Measurements from ENCODE around the gene USP40. TPM values are rescaled to one million over a fixed set of nuclear protein-coding genes. Genes with fewer than 3 reads are reported as not detected.

USP40 gene
- total RNA-seq, 3 donors from 2014 or later (not counting 1 experiment from before 2014, with no cell fraction given) = 17.4 to 20.6 (median 19.4) TPM

DNA sequence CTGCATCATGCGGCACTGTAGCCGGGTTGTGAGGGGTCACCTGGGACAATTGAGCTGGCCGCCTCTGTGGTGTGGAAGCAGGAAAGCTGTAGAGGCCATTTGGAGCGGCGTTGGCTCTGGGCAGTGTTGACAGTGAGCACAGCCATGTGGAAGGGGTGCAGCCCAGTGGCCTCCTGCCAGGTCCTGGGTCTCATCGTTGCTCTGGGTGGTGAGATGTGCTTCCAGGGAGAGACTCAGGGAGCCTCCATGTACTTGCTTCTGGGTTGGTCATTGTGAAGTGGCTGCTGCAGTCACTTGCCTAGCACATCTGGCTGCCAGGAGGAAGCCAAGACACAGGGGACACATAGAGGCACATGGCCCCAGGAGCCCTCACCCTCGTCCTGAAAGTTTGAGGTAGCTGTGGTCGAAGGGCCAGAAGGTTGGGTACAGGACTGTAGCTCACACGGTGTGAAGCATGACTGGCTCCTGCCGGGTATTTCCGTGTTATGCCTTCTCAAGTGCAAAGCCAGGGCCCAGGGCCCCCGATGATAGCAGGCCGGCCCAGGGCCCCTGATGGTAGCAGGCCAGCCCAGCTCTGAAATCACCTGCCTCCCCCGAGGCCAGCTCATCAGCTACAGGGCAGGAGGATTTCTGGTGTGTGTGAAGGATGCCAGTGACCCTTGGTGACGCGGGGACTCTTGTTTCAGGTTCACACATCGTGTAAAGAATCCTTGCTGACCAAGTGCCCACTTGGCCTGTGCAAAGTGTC is 129.7 kb downstream of the USP40 start:
- no peak overlapping the region for H3K4me3 ChIP-seq (ENCODE audit: low read length)
- H3K9me3 Mint-ChIP-seq = no peaks in the 10 kb centered on the region
- H3K36me3 ChIP-seq (ENCODE audit: control insufficient read depth, insufficient read depth, low read length) = peaks cover 66% of the 10 kb centered on the region
- H3K27me3 ChIP-seq (ENCODE audit: control insufficient read depth, insufficient read depth, low read length) = no peaks in the 10 kb centered on the region
- ATAC-seq = no peak
- no peaks in the 10 kb centered on the region for H3K9me3 ChIP-seq (ENCODE audit: control insufficient read depth, insufficient read depth, low read length)
- H3K36me3 Mint-ChIP-seq = peaks cover 17% of the 10 kb centered on the region
- no peak for DNase-seq
- H3K4me3 Mint-ChIP-seq = no peak overlapping the region
- TF ChIP-seq, protein P1, sequence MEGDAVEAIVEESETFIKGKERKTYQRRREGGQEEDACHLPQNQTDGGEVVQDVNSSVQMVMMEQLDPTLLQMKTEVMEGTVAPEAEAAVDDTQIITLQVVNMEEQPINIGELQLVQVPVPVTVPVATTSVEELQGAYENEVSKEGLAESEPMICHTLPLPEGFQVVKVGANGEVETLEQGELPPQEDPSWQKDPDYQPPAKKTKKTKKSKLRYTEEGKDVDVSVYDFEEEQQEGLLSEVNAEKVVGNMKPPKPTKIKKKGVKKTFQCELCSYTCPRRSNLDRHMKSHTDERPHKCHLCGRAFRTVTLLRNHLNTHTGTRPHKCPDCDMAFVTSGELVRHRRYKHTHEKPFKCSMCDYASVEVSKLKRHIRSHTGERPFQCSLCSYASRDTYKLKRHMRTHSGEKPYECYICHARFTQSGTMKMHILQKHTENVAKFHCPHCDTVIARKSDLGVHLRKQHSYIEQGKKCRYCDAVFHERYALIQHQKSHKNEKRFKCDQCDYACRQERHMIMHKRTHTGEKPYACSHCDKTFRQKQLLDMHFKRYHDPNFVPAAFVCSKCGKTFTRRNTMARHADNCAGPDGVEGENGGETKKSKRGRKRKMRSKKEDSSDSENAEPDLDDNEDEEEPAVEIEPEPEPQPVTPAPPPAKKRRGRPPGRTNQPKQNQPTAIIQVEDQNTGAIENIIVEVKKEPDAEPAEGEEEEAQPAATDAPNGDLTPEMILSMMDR (IDR thresholded peaks at IDR 0.05) = no peak
- no peak overlapping the region for H3K27ac Mint-ChIP-seq
- H3K4me1 ChIP-seq (ENCODE audit: control insufficient read depth, insufficient read depth, low read length) = peaks cover 16% of the 10 kb centered on the region
- peaks cover 47 to 49% of the 10 kb centered on the region in 2 donors for H3K4me1 Mint-ChIP-seq
- WGBS (ENCODE audit: insufficient coverage) = 96% methylated on average over 17 of the region's 17 CpGs
- H3K27ac ChIP-seq (ENCODE audit: low read length) = no peak overlapping the region
- intact Hi-C loops (cut with micrococcal nuclease) = no loop called here
- H3K27me3 Mint-ChIP-seq (ENCODE audit: low read depth in 2 of 2) = no peaks in the 10 kb centered on the region

DNA sequence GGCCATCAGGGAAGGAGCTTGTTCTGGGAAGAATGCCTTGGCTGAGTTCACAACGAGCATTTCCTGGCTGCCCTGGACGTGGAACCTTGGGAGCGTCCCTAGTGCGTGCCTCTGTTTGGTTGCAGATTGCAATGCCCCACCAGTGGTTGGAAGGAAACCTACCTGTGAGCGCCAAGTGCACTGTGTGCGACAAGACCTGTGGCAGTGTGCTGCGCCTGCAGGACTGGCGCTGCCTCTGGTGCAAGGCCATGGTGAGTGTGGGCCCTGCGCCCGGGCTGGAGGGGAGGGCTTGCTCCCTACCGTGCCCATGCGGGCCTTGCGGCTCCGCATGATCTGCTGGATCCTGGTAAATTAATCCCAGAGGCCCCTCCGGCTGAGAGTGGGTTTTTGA is 130.4 kb downstream of the USP40 start:
- H3K4me3 ChIP-seq (ENCODE audit: low read length) = no peak overlapping the region
- no peak for ATAC-seq
- H3K36me3 ChIP-seq (ENCODE audit: control insufficient read depth, insufficient read depth, low read length) = peaks cover 63% of the 10 kb centered on the region
- intact Hi-C loops (cut with micrococcal nuclease) = no loop called here
- H3K4me1 ChIP-seq (ENCODE audit: control insufficient read depth, insufficient read depth, low read length) = peaks cover 16% of the 10 kb centered on the region
- peaks cover 51 to 52% of the 10 kb centered on the region in 2 donors for H3K4me1 Mint-ChIP-seq
- no peaks in the 10 kb centered on the region for H3K27me3 Mint-ChIP-seq (ENCODE audit: low read depth in 2 of 2)
- DNase-seq = no peak
- no peaks in the 10 kb centered on the region for H3K9me3 ChIP-seq (ENCODE audit: control insufficient read depth, insufficient read depth, low read length)
- H3K27ac Mint-ChIP-seq = no peak overlapping the region
- H3K27me3 ChIP-seq (ENCODE audit: control insufficient read depth, insufficient read depth, low read length) = no peaks in the 10 kb centered on the region
- TF ChIP-seq, protein P1 (IDR thresholded peaks at IDR 0.05) = no peak
- WGBS (ENCODE audit: insufficient coverage) = 97% methylated on average over 15 of the region's 15 CpGs
- H3K27ac ChIP-seq (ENCODE audit: low read length) = no peak overlapping the region
- H3K4me3 Mint-ChIP-seq = no peak overlapping the region
- H3K9me3 Mint-ChIP-seq = no peaks in the 10 kb centered on the region
- peaks cover 17% of the 10 kb centered on the region for H3K36me3 Mint-ChIP-seq

- Histone ChIP-seq H3K4me3 (ENCODE audit: low read length) (no peak overlapping the region), H3K9me3 (ENCODE audit: control insufficient read depth, insufficient read depth, low read length) (no peaks in the 10 kb centered on the region), H3K36me3 (ENCODE audit: control insufficient read depth, insufficient read depth, low read length) (peaks cover 61% of the 10 kb centered on the region), H3K4me1 (ENCODE audit: control insufficient read depth, insufficient read depth, low read length) (peaks cover 16% of the 10 kb centered on the region), H3K27me3 (ENCODE audit: control insufficient read depth, insufficient read depth, low read length) (no peaks in the 10 kb centered on the region), H3K27ac (ENCODE audit: low read length) (no peak overlapping the region)
- WGBS (ENCODE audit: insufficient coverage) = 93% methylated on average over 18 of the region's 18 CpGs
- H3K27me3 Mint-ChIP-seq (ENCODE audit: low read depth in 2 of 2) = no peaks in the 10 kb centered on the region
- ATAC-seq (no peak), DNase-seq (peak in 1 of 2 donors; percentile 3)
- peaks cover 17% of the 10 kb centered on the region for H3K36me3 Mint-ChIP-seq
- H3K4me3 Mint-ChIP-seq = no peak overlapping the region
- intact Hi-C loops (cut with micrococcal nuclease) = no loop called here
- H3K9me3 Mint-ChIP-seq = no peaks in the 10 kb centered on the region
- no peak overlapping the region for H3K27ac Mint-ChIP-seq
- TF ChIP-seq, protein P1 (IDR thresholded peaks at IDR 0.05) = no peak
- H3K4me1 Mint-ChIP-seq = peaks cover 46 to 58% of the 10 kb centered on the region in 2 donors
These were observed 131.0 kb downstream of the USP40 start for GRCh38 chr2:233435436-233436190.

Measured in natural killer cell (primary cell).